ENCODE measurements around the gene TTC22.

TTC22 gene

GRCh38 chr1:54800899-54801759 is at the start of gene TTC22:
Gene TTC22 (minus strand): TSS chr1:54801323. CDS start chr1:54801163, 160 bp downstream.
- no peak for FAIRE-seq

- FAIRE-seq, result no peak
Observed at GRCh38 chr1:54850737-54851136, 49.6 kb upstream of the TTC22 start.

GRCh38 chr1:54850069-54850730 is 49.1 kb upstream of the TTC22 start:
- FAIRE-seq, result no peak

GRCh38 chr1:54849219-54850068 is 48.3 kb upstream of the TTC22 start:
- no peak for FAIRE-seq

GRCh38 chr1:54848134-54848948 is 47.2 kb upstream of the TTC22 start:
- no peak for FAIRE-seq

GRCh38 chr1:54846716-54847284 is 45.7 kb upstream of the TTC22 start:
- FAIRE-seq, result no peak

- FAIRE-seq, result no peak
Observed at GRCh38 chr1:54846301-54846700, 45.2 kb upstream of the TTC22 start.

- FAIRE-seq, result no peak
Observed at GRCh38 chr1:54845772-54846171, 44.6 kb upstream of the TTC22 start.

GRCh38 chr1:54844564-54844963 is 43.4 kb upstream of the TTC22 start:
- FAIRE-seq, result no peak

- no peak for FAIRE-seq
Observed at GRCh38 chr1:54843449-54843848, 42.3 kb upstream of the TTC22 start.

GRCh38 chr1:54842963-54843362 is 41.8 kb upstream of the TTC22 start:
- no peak for FAIRE-seq

- FAIRE-seq, result no peak
Observed at GRCh38 chr1:54842206-54842915, 41.2 kb upstream of the TTC22 start.

- no peak for FAIRE-seq
Observed at GRCh38 chr1:54839824-54840223, 38.7 kb upstream of the TTC22 start.

GRCh38 chr1:54838565-54839180 is 37.5 kb upstream of the TTC22 start:
- FAIRE-seq, result no peak

- no peak for FAIRE-seq
Observed at GRCh38 chr1:54837002-54837853, 36.1 kb upstream of the TTC22 start.

GRCh38 chr1:54836594-54836993 is 35.5 kb upstream of the TTC22 start:
- FAIRE-seq, result no peak

GRCh38 chr1:54835970-54836369 is 34.8 kb upstream of the TTC22 start:
- FAIRE-seq, result no peak

- no peak for FAIRE-seq
Observed at GRCh38 chr1:54835131-54835898, 34.2 kb upstream of the TTC22 start.

GRCh38 chr1:54834007-54834541 is 33.0 kb upstream of the TTC22 start:
- FAIRE-seq, result no peak

All from islet of Langerhans (tissue), 1 donor.